GM13977 (cell line): ENCODE data around the gene NUP188.

Source experiments
- DNase-seq: peaks from one replicate; pipeline ENCODE4 v3.0.0; 2012; ENCODE audit warnings: low spot score
- CTCF ChIP-seq: IDR thresholded peaks from 2 replicates; pipeline ENCODE4 v1.5.1; 2012; ENCODE audit warnings: mild to moderate bottlenecking, control low read depth; ENCODE audit not compliant: insufficient read depth; ENCODE audit errors: extremely low read depth, missing control alignments
- in situ Hi-C: fragments of 300-500 bp; cut with MboI; formaldehyde crosslinking; loops from one replicate; pipeline ENCODE4 v1.12.0; 2022; ENCODE audit warnings: low sequenced_read_pairs, low pct_unique_long_range_greater_than_20kb, mixed read lengths, inconsistent platforms; ENCODE audit not compliant: unreplicated experiment

NUP188 gene

GRCh38 chr9:128901822-128902221 lies 45.7 kb upstream of the NUP188 start:
- no peak for DNase-seq
- in situ Hi-C loops = no loop called here
- TF ChIP-seq CTCF = no peak

GRCh38 chr9:128902351-128903078 lies 45.0 kb upstream of the NUP188 start:
- DNase-seq = peak; percentile 81
- no peak for TF ChIP-seq CTCF
- in situ Hi-C loops = no loop called here

GRCh38 chr9:128903079-128903461 lies 44.4 kb upstream of the NUP188 start:
- DNase-seq = no peak
- in situ Hi-C loops = no loop called here
- TF ChIP-seq CTCF = no peak

GRCh38 chr9:128903871-128904620 lies 43.5 kb upstream of the NUP188 start:
- no peak for DNase-seq
- in situ Hi-C loops = no loop called here
- no peak for TF ChIP-seq CTCF

GRCh38 chr9:128905964-128906363 lies 41.5 kb upstream of the NUP188 start:
- in situ Hi-C loops = no loop called here
- TF ChIP-seq CTCF = no peak
- DNase-seq = no peak

GRCh38 chr9:128906741-128907140 lies 40.8 kb upstream of the NUP188 start:
- DNase-seq = no peak
- no peak for TF ChIP-seq CTCF
- in situ Hi-C loops = no loop called here
